DMS153 (cell line): ENCODE data around the gene ETDA.
"Not testable (repeated sequence)": the region's sequence is repeated elsewhere in the genome, so short reads cannot be mapped to it uniquely, and the experiment has no call there.

Experiments
- DNase-seq: peaks from one replicate; lab custom pipeline; 2025; lab: John Stamatoyannopoulos, UW

The ETDA gene

DNA sequence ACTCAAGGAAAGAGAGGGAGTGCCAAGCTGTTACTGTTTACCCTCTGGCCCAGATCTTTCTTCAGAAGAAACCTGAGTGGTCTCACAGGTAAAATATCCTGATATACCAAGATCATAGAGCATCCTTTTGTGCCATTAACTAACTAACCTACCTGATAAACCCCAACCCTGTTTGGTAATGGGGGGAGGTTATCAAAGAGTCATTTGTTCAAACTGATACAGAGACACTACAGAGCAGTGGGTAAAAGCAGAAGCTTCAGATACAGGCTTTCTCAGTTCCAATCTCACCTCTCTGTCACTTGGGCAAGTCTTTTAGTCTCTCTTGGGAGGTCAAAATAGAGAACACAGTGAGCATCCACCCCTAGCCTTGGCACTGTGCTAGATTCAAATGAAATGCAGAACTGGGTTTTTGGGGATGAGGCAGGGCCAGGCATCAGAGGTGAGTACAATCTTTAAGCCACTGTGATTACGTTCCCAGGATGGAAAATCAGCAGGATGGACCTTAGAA is at the start of gene ETDA:
TSS of gene ETDA (plus strand) at position 51 of the 508 bp plus-strand sequence. CDS start 1,216 bp downstream, outside the sequence.
- DNase-seq, result not testable (repeated sequence)

DNA sequence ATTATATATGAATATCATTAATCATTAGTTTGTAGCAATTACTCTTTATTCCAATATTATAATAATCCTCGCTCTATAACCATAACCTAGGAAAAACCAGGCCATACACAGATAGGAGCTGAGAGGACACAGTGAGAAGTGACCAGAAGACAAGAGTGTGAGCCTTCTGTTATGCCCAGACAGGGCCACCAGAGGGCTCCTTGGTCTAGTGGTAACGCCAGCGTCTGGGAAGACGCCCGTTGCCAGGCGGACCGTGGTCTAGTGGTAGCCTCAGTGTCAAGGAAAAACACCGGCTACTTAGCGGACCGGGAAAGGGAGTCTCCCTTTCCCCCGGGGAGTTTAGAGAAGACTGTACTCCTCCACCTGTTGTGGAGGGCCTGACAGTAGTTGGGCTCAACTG is 45.4 kb upstream of the ETDA start:
- not testable (repeated sequence) for DNase-seq

DNA sequence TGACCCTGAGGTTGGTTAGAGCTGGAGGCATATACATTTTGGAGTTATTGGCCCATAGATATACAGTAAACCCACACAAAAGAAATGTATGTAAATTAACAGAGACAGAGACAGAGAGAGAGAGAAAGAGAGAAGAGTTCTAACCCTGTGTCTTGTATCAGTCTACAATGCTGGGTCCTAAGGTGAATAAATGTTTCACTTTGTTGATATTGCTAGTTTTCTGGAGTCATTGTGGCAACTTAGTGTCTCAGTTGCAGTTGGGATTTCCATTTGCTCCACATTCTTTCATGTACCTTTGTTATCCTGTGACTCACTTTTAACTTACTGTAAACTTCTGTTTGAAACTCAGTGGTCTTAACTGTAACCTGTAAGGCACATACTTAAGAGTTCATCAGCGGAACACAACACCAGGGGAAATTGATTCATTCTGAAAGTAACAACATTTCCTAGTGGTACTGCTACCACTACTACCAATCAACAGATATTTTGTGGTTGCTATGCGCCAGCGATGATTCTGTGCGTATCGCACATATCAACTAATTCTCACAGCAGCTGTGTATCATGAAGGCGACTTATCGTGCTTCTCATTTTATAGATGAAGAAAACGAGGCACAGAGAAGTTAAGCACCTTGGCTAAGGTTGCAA is 38.5 kb upstream of the ETDA start:
- no peak for DNase-seq

DNA sequence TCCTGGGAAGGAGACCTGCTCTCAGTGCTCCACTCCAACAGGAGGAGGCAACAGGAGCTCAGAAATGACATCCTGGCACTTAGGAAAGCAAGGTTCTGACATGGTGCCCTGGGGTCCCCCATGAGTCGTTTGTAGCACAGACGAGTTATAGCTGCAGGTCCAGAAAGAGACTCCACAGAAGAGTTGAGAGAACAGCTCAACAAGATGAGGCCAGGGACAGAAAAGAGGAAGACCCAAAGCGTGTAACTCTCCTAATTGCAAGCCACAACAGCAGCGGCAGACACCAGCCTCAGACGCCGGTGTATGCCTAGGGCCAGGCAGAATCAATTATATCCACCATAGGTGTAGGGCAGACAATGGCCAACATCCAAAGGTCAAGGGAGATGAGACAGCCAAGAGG is 5.9 kb upstream of the ETDA start:
- DNase-seq, result not testable (repeated sequence)

DNA sequence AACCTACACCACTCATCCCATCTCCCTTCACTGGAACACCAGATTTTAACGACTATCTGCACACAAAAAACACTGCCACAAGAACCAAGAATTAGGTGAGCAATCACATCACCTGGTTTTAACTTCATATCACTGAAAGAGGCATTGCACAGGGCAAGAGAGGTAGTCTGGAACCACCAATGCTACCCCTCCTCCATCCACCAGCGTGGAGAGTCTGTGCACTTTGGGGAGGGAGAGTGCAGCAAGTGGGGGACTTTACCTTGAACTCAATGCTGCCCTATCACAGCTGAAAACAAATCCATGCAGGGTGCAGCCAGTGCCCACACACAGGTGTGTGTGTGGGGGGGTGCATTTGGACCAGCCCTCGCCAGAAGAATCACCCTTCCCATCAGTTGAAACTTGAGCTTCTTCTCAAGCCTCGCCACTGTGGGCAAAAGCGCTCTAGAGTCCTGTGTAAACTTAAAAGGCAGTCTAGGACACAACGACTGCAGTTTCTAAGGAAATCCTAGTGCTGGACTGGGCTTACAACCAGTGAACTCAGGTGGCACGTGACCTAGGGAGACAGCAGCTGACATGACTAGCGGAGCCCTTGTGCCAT is 4.3 kb downstream of the ETDA start:
- DNase-seq, result not testable (repeated sequence)

DNA sequence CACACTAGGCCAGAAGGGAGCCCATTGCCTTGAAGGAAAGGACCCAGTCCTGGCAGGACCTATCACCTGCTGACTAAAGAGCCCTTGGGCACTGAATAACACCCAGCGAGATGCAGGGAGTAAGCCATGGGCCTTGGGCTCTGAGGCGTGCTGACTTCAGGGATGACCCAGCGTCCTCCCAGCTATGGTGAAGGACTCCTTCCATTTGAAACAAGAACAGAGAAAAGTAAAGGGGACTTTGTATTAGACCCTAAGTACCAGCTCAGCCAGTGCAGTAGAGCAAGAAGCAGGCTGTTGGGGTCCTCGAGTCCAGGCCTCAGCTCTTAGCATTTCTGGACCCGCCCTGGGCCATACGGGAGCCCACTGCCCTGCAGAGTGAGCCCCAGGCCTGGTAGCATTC is 5.1 kb downstream of the ETDA start:
- DNase-seq, result no peak

DNA sequence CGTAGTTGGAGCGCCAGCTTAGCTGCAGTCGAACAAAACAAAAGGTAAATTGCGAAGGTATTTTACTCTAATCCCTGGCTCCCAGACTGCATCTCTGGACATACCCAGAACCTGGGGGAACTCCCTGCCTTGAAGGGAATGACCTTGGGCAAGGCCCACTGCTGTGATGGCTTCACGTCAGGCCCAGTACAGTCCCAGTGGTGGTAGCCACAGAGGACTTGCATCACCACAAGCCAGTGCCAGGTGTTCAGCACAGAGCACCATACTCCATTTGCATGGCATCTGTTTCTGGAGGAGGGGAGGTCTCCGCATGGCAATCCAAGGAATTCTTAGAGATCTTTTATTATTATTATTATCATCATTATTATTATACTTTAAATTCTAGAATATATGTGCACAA is 5.6 kb downstream of the ETDA start:
- no peak for DNase-seq

DNA sequence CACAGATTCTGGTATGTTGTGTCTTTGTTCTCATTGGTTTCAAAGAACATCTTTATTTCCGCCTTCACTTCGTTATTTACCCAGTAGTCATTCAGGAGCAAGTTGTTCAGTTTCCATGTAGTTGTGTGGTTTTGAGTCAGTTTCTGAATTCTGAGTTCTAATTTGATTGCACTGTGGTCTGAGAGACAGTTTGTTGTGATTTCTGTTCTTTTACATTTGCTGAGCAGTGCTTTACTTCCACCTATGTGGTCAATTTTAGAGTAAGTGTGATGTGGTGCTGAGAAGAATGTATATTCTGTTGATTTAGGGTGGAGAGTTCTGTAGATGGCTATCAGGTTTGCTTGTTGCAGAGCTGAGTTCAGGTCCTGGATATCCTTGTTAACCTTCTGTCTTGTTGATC is 9.1 kb downstream of the ETDA start:
- not testable (repeated sequence) for DNase-seq

DNA sequence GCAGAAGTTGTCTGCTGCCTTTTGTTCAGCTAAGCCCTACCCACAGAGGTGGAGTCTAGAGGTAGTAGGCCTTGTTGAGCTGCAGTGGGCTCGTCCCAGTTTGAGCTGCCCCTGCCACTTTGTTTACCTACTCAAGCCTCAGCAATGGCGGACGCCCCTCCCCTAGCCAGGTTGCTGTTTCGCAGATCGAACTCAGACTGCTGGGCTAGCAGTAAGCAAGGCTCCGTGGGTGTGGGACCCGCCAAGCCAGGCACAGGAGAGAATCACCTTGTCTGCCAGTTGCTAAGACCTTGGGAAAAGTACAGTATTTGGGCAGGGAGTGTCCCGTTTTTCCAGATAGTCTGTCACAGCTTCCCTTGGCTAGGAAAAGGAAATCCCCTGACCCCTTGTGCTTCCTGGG is 11.5 kb downstream of the ETDA start:
- not testable (repeated sequence) for DNase-seq

DNA sequence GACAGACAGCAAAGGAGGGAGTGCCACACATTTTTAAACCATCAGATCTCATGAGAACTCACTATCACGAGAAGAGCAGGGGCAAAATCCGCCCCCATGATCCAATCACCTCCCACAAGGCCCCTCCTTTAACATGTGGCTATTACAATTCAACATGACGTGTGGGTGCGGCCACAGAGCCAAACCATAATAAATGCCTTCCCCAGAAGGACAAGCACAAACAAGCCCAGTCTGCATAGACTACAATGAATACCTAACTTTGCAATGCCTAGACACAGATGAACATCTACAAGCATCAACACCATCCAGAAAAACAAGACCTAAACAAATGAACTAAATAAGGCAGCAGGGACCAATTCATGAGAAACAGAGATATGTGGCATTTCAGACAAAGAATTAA is 12.3 kb downstream of the ETDA start:
- DNase-seq, result no peak

DNA sequence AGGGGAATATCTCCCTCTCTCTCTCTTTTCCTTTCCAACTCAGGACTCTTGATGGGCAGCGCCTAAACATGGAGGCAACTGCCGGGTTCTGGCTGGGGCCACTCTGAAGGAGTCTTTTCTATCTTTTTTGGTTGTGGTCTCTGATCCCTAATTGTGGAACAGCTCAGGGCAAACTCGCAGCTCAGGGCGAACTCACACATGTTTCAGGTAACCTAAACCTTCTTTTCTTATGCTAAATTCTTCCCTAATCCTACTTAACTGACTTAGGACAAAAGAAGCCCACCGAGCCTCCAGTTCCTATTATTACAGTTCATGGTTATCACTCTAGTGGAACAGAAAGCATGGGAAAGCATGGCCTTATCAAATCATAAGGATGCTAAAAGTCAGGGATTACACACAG is 21.3 kb downstream of the ETDA start:
- DNase-seq, result no peak

DNA sequence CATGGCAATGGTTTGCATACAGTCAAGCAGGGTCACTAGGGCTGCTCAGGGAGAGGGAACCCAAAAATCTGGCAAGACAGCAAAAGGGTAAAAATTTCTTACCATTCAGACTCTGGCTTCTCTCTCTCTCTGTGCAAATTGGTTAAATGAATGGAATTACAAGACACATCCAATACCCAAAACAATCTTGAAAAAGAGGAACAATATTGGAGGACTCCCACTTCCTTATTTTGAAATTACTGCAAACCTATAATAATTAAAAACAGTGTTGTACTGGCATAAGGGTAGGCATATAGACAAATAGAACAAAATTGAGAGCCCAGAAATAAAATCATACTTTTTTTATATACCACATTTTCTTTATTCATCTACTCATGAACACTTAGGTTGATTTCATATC is 24.1 kb downstream of the ETDA start:
- no peak for DNase-seq

DNA sequence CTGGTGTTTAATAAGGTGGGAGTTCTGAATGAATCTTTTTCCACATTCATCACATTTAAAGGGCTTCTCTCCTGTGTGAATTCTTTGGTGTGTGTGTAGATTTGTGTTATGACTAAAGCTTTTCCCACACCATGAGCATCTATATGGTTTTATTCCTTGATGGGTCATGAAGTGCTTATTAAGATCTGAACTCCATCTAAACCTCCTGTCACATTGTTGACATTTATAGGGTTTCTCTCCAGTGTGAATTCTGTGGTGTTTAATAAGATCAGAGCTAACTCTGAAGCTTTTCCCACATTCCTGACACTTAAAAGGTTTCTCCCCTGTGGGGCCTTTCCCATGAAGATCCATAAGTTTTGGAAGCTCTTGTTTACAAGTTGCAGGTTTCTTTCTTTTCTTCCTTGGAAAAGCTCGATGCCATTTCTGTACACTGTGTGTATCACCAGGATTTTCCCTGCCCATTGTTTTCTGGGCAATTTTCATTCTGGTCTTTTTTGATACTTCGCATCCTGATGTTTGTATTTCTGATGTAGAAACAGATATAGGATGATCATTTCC is 35.5 kb downstream of the ETDA start:
- DNase-seq, result no peak

DNA sequence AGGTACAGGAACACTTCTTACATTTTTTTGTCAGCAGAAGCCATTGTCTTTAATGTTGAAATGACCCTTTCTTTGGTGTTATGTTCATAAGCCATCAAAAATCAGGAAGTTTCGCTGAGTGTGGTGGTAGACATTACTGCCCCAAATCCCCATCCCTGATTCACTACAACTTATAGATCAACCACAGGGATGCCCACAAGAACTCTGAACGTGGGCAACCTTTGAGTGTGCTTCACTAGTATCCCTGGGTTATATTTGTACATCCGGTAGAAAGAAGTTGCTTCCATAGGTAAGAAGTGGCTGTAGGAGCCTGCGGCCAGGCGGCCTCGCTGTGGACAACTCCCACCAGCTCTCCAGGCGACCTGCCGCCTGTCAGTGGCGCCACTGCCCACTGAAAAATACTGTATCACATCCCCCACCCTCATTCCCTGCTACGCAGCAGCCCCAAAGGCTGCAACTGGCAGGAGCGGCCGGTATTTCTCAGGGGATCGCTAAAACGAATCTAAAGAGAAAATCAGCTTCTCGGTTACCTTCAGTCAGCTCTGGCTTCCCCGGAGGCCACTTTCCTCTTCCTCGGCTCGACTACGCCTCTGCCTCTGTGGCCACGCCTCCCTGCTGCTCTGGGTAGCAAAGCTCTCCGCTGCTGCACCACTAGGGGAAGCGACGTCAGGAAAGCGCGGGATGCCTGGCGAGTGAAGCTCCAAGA is 43.5 kb downstream of the ETDA start:
- DNase-seq, result no peak

DNA sequence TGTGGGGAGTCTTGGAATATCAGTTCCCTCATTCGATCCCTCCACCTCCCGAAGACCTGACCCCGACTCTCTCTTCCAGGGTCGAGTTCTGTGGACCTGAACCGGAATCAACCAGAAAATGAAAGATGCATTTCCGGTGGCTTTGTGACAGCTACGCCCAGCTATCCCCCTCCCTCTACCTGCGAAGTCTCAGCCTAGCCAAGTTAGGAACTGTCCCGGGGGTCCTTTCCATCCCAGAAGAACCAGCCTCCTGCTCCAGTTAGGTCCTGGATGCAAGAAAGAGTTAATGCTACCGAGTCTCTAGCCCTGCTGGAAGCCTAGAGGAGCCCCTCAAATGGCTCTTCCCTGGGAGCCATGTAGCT is 44.1 kb downstream of the ETDA start:
- no peak for DNase-seq

DNA sequence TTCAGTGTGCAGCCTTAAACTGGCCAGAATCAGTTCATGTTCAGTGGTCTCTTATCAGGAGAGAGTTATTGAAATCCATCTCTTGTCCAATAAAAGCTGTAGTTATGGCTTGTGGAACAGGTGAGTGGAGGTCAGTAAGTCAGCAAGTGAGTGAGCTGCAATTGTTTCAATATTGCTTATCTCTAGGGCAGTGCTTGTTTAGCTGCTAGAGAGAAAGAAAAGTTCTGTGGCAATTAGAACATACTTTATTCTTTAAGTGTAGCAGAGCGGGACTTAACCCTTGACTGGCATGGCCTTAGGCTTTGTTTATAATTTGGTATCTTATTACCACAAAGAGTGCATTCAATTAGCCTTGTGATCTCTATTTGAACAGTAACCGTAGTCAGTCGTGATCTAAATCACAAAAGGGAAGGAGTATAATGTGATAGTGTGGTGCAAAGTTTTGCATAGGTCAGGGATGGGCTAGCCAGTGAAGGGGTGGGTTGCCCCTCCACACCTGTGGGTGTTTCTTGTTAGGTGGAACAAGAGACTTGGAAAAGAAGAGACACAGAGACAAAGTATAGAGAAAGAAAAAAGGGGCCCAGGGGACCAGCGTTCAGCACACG is 50.5 kb downstream of the ETDA start:
- no peak for DNase-seq
